K562 (cell line): Measurements from ENCODE around the gene LMOD1. TPM values are rescaled to one million over a fixed set of nuclear protein-coding genes. Genes with fewer than 3 reads are reported as not detected.

Experiments used
- ATF7 ChIP-seq: fragments of 450-650 bp; IDR thresholded peaks from 2 replicates; pipeline ENCODE4 v1.7.1; 2014; ENCODE audit warnings: mild to moderate bottlenecking, moderate library complexity
- CBX1 ChIP-seq: sonication (generic); IDR thresholded peaks from 2 replicates; pipeline ENCODE4 v1.6.1; 2016; ENCODE audit warnings: antibody characterized with exemption, low read depth, mild to moderate bottlenecking
- CHD1 ChIP-seq: fragments of 200-600 bp; sonication (generic); IDR thresholded peaks from one replicate; pipeline ENCODE4 v1.6.1; 2012; ENCODE audit warnings: mild to moderate bottlenecking, moderate library complexity, low read length, inconsistent platforms
- HDAC8 ChIP-seq: fragments of 450-650 bp; IDR thresholded peaks from 2 replicates; pipeline ENCODE4 v1.6.1; 2016; ENCODE audit warnings: mild to moderate bottlenecking, missing genetic modification characterization, moderate library complexity, missing compliant biosample characterization
- KLF16 ChIP-seq: IDR thresholded peaks from 2 replicates; pipeline ENCODE4 v1.6.1; 2016; ENCODE audit warnings: antibody characterized with exemption
- KLF6 ChIP-seq: fragments of 250-450 bp; sonication (Bioruptor Pico); IDR thresholded peaks from 2 replicates; pipeline ENCODE4 v1.4.0; 2020; ENCODE audit warnings: mild to moderate bottlenecking, moderate library complexity, borderline replicate concordance
- NCOA6 ChIP-seq: fragments of 450-650 bp; IDR thresholded peaks from 2 replicates; pipeline ENCODE4 v1.6.1; 2017; ENCODE audit warnings: mild to moderate bottlenecking
- NR2C1 ChIP-seq, 2 experiments: fragments of 450-650 bp; IDR thresholded peaks; 2 replicates each; pipeline ENCODE4 v1.6.1; 2017; ENCODE audit warnings: mild to moderate bottlenecking in 2 of 2, antibody characterized with exemption in 1 of 2, inconsistent platforms in 1 of 2, missing compliant biosample characterization in 1 of 2, missing genetic modification characterization in 1 of 2
- POLR2AphosphoS5 ChIP-seq: IDR thresholded peaks from 2 replicates; pipeline ENCODE4 v1.6.1; 2011; ENCODE audit warnings: mild to moderate bottlenecking, low read depth, low read length, moderate library complexity; ENCODE audit not compliant: control insufficient read depth, insufficient read depth
- PPARD ChIP-seq: fragments of 250-450 bp; sonication (Bioruptor Pico); IDR thresholded peaks from 2 replicates; pipeline ENCODE4 v1.8.0; 2022; ENCODE audit warnings: inconsistent platforms, mild to moderate bottlenecking, moderate library complexity
- SMAD4 ChIP-seq: fragments of 250-450 bp; sonication (Bioruptor Pico); conservative IDR thresholded peaks from 2 replicates; pipeline ENCODE4 v1.8.0; 2021; ENCODE audit warnings: inconsistent platforms, mild to moderate bottlenecking, moderate library complexity
- SMARCA5 ChIP-seq: fragments of 450-650 bp; IDR thresholded peaks from 2 replicates; pipeline ENCODE4 v1.6.1; 2016
- TCF3 ChIP-seq: sonication (generic); formaldehyde crosslinking; IDR thresholded peaks from 2 replicates; pipeline ENCODE4 v1.4.0; 2020; ENCODE audit warnings: mild to moderate bottlenecking, missing genetic modification reagents
- TEAD1 ChIP-seq, 2 experiments: fragments of 450-650 bp in 1 of 2; sonication (generic) in 1 of 2; formaldehyde crosslinking; IDR thresholded peaks; 2 replicates each; pipeline versions ENCODE4 v1.4.0 to v1.8.0; 2020 to 2022; ENCODE audit warnings: mild to moderate bottlenecking in 2 of 2, missing genetic modification reagents in 1 of 2
- ZBED1 ChIP-seq: IDR thresholded peaks from 2 replicates; pipeline ENCODE4 v1.6.1; 2014
- ZFP30 ChIP-seq: fragments of 250-450 bp; sonication (Bioruptor Pico); IDR thresholded peaks from 2 replicates; pipeline ENCODE4 v1.8.0; 2022; ENCODE audit warnings: moderate library complexity, mild to moderate bottlenecking, inconsistent platforms, borderline replicate concordance
- ZNF140 ChIP-seq: fragments of 250-450 bp; sonication (Bioruptor Pico); IDR thresholded peaks from 2 replicates; pipeline ENCODE4 v1.8.0; 2021; ENCODE audit warnings: moderate library complexity, mild to moderate bottlenecking, inconsistent platforms
- ZNF184 ChIP-seq: sonication (generic); formaldehyde crosslinking; IDR thresholded peaks from 2 replicates; pipeline ENCODE4 v1.5.0; 2020; ENCODE audit warnings: missing genetic modification reagents
- ZNF3 ChIP-seq: fragments of 250-450 bp; sonication (Bioruptor Pico); IDR thresholded peaks from 2 replicates; pipeline ENCODE4 v1.5.0; 2021; ENCODE audit warnings: mild to moderate bottlenecking, moderate library complexity
- ZNF699 ChIP-seq: fragments of 250-450 bp; sonication (Bioruptor Pico); IDR thresholded peaks from 2 replicates; pipeline ENCODE4 v1.8.0; 2021; ENCODE audit warnings: mild to moderate bottlenecking, moderate library complexity; ENCODE audit not compliant: insufficient replicate concordance
- ZNF707 ChIP-seq: fragments of 250-450 bp; sonication (Bioruptor Pico); conservative IDR thresholded peaks from 2 replicates; pipeline ENCODE4 v1.8.0; 2022; ENCODE audit warnings: inconsistent platforms, mild to moderate bottlenecking, moderate library complexity
- ZNF785 ChIP-seq: fragments of 250-450 bp; sonication (Bioruptor Pico); IDR thresholded peaks from 2 replicates; pipeline ENCODE4 v1.4.0; 2020; ENCODE audit warnings: mild to moderate bottlenecking
- polyA plus RNA-seq, 8 experiments: library from polyadenylated mRNA; depleted of rRNA in 4 of 8; stranded (reverse) in 5 of 8; unstranded in 3 of 8; fragments of >200 nt; fragmentation: Nextera tagmentation in 2 of 8; fragmentation: Illumina TruSeq in 1 of 8; extraction: Ambion mirVana in 2 of 8; extraction: Trizol in 1 of 8; gene quantifications; 2 replicates each; pipeline versions ENCODE4 v1.2.1 to v1.2.3, GENCODE V29; 2011 to 2014; ENCODE audit warnings: inconsistent platforms in 1 of 8, missing spikeins in 1 of 8
- total RNA-seq, 7 experiments: library from RNA; depleted of rRNA in 6 of 7; stranded (reverse); fragments of >200 nt in 6 of 7; fragmentation: Illumina TruSeq in 2 of 7; extraction: Trizol in 2 of 7; gene quantifications; 2 replicates each; pipeline versions ENCODE4 v1.2.1 to v1.2.3, GENCODE V29; 2011 to 2021; ENCODE audit warnings: low replicate concordance in 1 of 7
- TF ChIP-seq, protein P1 (sequence below): sonication (generic); formaldehyde crosslinking; IDR thresholded peaks from 2 replicates; pipeline ENCODE4 v1.8.1; 2023; ENCODE audit warnings: mild to moderate bottlenecking, missing genetic modification reagents
- TF ChIP-seq, protein P2 (sequence below): conservative IDR thresholded peaks from 2 replicates; pipeline ENCODE4 v1.6.1; 2011; ENCODE audit warnings: low read depth, mild to moderate bottlenecking, low read length; ENCODE audit not compliant: control insufficient read depth
- TF ChIP-seq, protein P3 (sequence below): fragments of 250-450 bp; sonication (Bioruptor Pico); IDR thresholded peaks from 2 replicates; pipeline ENCODE4 v1.5.0; 2021

LMOD1 gene
- total and polyA plus RNA-seq, 9 of the 15 experiments (the other 6 are each of a cell fraction or from before 2014, with no cell fraction given), result 0.03 to 0.54 (median 0.38) TPM; not detected in 1

DNA sequence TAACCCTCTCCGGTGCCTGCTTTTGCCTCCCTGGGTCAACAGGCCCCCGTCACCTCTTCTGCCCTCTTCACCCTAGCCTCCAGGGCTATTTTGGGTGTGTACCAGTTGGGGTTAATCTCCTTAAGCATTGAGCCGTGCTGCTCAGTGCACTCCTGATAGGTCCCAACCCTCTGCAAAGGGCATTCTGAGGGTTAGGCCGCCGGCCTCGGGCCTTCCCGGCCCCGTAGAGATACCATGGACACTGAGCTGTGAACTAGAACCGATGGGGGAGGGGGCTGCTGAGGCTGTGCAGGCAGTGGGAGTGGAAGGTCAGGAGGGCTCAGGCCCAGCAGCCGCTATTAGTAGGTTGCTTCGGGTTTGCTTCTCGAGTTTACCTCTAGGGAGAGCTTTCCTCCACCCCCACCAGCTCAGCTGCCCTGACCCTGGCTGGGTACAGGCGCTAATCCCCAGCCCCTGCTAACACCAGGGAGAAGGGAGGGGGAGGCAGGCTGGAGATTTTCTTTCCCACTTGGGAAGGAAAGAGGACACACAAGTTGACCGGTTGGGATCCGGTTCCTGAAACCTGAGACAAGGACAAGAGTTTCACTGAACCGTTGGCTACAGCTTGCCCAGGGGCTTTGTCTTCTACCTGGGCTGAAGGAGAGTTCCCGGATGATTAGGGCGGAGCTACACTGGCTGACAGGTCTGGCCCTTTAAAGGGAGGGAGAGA is 4.8 kb downstream of the LMOD1 start (continued):
- TF ChIP-seq, protein P1, sequence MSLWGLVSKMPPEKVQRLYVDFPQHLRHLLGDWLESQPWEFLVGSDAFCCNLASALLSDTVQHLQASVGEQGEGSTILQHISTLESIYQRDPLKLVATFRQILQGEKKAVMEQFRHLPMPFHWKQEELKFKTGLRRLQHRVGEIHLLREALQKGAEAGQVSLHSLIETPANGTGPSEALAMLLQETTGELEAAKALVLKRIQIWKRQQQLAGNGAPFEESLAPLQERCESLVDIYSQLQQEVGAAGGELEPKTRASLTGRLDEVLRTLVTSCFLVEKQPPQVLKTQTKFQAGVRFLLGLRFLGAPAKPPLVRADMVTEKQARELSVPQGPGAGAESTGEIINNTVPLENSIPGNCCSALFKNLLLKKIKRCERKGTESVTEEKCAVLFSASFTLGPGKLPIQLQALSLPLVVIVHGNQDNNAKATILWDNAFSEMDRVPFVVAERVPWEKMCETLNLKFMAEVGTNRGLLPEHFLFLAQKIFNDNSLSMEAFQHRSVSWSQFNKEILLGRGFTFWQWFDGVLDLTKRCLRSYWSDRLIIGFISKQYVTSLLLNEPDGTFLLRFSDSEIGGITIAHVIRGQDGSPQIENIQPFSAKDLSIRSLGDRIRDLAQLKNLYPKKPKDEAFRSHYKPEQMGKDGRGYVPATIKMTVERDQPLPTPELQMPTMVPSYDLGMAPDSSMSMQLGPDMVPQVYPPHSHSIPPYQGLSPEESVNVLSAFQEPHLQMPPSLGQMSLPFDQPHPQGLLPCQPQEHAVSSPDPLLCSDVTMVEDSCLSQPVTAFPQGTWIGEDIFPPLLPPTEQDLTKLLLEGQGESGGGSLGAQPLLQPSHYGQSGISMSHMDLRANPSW (CRISPR knock-in tag), result no peak
- TF ChIP-seq PPARD (CRISPR knock-in tag), result no peak
- no peak for TF ChIP-seq SMARCA5
- TF ChIP-seq ATF7, result peak; percentile 36; the same call in 1 of the 2 replicates
- TF ChIP-seq KLF6 (CRISPR knock-in tag), result no peak
- no peak for TF ChIP-seq ZNF184 (CRISPR knock-in tag)
- no peak for TF ChIP-seq ZFP30 (CRISPR knock-in tag)
- no peak for TF ChIP-seq ZNF785 (CRISPR knock-in tag)
- no peak for TF ChIP-seq CHD1
- peak in 1 of 2 experiments; percentile 61; a peak in 2 of 4 replicates for TF ChIP-seq TEAD1 (CRISPR knock-in tag; IDR thresholded peaks at IDR 0.05)
- TF ChIP-seq ZBED1, result no peak
- TF ChIP-seq HDAC8 (tag), result no peak; the same call in none of the 2 replicates
- TF ChIP-seq NR2C1 (IDR thresholded peaks at IDR 0.05), result peak; percentile 59; the same call in 1 of the 2 replicates
- TF ChIP-seq NR2C1 (tag; IDR thresholded peaks at IDR 0.05), result peak; percentile 42; the same call in 1 of the 2 replicates
- peak; percentile 33; the same call in 1 of the 2 replicates for TF ChIP-seq KLF16
- TF ChIP-seq, protein P2, sequence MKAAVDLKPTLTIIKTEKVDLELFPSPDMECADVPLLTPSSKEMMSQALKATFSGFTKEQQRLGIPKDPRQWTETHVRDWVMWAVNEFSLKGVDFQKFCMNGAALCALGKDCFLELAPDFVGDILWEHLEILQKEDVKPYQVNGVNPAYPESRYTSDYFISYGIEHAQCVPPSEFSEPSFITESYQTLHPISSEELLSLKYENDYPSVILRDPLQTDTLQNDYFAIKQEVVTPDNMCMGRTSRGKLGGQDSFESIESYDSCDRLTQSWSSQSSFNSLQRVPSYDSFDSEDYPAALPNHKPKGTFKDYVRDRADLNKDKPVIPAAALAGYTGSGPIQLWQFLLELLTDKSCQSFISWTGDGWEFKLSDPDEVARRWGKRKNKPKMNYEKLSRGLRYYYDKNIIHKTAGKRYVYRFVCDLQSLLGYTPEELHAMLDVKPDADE, result peak; percentile 63; the same call in 1 of the 2 replicates
- peak; percentile 73 for TF ChIP-seq TCF3
- TF ChIP-seq POLR2AphosphoS5, result no peak; the same call in 1 of the 2 replicates
- peak; percentile 49; the same call in 1 of the 2 replicates for TF ChIP-seq CBX1
- TF ChIP-seq ZNF707 (CRISPR knock-in tag), result no peak
- TF ChIP-seq SMAD4 (CRISPR knock-in tag), result peak; percentile 83; the same call in 1 of the 2 replicates
- TF ChIP-seq NCOA6, result no peak
- no peak for TF ChIP-seq ZNF699 (CRISPR knock-in tag)
- TF ChIP-seq, protein P3, sequence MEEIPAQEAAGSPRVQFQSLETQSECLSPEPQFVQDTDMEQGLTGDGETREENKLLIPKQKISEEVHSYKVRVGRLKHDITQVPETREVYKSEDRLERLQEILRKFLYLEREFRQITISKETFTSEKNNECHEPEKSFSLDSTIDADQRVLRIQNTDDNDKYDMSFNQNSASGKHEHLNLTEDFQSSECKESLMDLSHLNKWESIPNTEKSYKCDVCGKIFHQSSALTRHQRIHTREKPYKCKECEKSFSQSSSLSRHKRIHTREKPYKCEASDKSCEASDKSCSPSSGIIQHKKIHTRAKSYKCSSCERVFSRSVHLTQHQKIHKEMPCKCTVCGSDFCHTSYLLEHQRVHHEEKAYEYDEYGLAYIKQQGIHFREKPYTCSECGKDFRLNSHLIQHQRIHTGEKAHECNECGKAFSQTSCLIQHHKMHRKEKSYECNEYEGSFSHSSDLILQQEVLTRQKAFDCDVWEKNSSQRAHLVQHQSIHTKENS (CRISPR knock-in tag), result no peak
- TF ChIP-seq ZNF140, result 0 out of 2 replicates have a peak, but pooled peaks have one; percentile 34
- TF ChIP-seq ZNF3 (CRISPR knock-in tag), result no peak
